NCI-H524 treated with DMSO at 0.1 percent for 48 hours (cell line): ENCODE measurements around the gene CACNA1D.

Source experiments
- DNase-seq: peaks from one replicate; lab custom pipeline; 2025; lab: John Stamatoyannopoulos, UW

The CACNA1D gene

GRCh38 chr3:53753518-53754183 lies 259.2 kb downstream of the CACNA1D start:
- no peak for DNase-seq

- no peak for DNase-seq
These were observed 259.9 kb downstream of the CACNA1D start for GRCh38 chr3:53754325-53754724.

- DNase-seq: no peak
These were observed 264.4 kb downstream of the CACNA1D start for GRCh38 chr3:53758846-53759245.

- DNase-seq: no peak
These were observed 268.9 kb downstream of the CACNA1D start for GRCh38 chr3:53763353-53763752.

DNA sequence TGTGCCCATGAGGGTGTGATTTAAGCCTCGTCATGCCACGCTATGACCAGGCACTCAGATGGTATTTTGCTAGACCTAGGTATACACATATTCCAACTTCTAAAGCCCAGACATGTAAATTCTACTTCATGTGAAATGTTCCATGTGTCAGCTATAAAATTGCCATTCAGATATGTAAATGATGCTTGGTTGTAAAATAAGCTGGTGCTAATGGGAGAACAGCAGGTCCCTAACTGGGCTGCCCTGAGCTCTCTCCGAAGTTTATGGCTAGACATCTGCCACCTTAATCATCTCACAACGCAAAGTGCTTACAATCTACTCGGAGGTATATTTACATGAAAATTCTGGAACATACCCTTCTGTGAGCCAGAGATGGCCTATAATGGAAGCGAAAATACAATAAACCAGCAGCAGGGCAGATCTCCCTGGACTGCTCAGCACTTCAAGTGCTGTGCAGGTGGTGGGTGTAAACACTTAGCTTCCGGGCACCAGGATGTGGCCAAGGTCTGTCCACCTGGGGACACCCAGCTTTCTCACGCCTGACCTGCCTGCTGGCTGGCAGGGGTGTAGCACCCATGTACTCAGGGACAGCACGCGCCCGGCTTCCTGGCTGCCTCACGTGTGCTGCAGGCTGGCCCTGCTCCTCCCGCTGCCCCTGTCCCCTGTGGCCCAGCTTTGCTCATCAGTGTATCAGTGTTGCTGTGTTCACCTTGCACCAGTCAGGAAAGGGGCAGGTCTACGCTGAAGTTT lies 269.8 kb downstream of the CACNA1D start:
- peak; percentile 69 for DNase-seq

GRCh38 chr3:53765753-53766152 lies 271.3 kb downstream of the CACNA1D start:
- DNase-seq: no peak

DNA sequence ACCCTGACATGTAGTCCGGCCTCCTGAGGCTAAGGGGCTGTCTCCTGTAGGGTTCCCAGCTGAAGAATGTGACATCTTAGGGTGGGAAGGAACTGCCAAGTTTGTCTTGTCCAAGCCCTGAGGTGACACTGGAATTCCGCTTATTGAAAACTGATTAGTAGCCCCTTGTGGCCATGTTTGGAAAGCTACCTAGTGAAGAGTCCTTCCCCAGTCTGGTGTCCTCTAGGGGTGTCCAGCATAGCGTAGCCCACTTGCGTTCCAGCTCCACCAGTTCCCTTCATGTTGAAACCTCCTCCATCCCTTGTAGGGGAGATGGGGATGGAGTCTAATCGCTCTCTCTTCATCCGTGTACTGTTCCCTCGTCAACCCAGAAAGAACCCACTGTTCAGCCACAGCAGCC lies 272.3 kb downstream of the CACNA1D start:
- DNase-seq: no peak

DNA sequence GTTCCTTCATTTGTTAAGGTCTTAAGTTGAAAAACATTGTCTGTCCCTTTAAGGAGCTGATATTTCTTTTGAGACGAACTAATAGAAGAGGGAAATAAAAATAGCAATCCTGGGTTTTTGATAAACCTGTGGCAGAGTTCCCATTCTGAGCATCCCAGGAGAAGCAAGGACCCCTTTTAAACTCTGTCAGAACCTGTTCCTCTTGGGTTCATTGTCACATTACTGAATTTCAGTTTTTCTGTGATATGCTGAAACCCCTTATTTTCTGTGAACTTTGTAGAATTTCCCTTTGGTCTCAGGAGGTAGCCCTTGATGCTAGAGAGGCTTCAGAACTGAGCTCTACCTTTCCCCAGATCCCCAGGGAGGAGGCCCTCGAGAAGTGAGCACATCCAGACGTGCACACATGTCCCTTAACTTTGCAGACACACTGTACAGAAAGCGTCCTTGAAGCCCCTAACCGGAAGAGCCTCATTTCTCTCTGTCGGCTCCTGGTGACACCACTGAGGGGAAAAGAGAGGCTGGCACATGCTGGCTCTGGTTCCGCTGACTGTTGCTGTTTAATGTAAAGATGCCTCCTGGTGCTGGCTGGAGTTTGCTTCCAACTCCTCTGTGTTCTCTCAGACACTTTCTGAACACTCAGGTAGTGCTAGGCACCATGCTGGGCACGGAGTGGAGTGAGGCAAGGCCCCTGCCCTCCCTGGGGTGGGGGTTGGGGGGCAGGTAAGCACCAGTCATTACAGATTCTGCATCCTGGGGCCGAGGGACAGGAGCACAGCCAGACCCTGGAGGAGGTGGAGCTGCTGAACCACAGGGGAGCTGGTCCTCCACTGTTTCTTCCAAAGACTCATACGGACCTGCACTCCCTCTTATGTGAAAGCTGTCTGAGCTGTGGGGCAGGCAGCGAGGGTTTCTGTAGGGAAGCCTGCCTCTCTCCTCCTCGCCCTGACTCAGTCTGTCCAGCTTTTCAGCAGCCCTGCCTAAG lies 274.4 kb downstream of the CACNA1D start:
- DNase-seq: no peak

- no peak for DNase-seq
These were observed 278.2 kb downstream of the CACNA1D start for GRCh38 chr3:53772562-53772961.

DNA sequence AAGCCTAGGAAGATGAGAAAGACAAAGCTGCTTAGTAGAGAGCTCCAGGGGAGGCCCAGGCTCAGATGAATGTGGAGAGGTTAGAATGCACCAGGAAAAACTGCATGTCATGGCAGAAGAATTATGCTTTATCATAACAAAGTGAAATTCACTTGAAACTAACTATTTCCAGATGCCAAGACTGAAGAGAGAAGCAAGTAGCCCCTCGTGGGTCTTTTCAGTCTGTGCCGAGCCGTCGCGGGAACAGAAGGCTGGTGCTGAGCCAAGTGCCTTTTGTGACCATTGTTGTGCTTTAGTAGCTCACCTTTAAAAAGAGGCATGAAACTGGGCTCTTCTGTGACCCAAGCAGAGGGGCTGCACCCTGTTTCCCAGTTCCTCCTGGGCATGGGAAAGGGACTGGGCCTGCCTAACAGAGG lies 278.6 kb downstream of the CACNA1D start:
- DNase-seq: no peak

- no peak for DNase-seq
These were observed 279.4 kb downstream of the CACNA1D start for GRCh38 chr3:53773611-53774368.

DNA sequence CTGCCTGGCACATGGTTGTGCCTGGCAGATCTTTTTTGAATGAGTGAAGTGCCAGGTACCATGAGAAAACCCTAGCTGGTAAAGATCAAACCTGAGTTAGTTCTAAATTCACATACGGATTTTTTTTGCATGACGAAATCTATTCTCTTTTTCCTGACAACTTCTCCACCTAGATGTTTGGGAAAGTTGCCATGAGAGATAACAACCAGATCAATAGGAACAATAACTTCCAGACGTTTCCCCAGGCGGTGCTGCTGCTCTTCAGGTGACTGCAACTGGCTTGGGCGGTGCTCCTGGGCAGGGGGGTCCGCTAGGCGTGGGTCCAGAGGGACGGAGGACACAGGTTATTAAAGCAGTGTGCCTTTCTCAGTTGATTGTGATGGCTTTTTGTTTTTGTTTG lies 280.0 kb downstream of the CACNA1D start:
- no peak for DNase-seq

- DNase-seq: no peak
These were observed 280.6 kb downstream of the CACNA1D start for GRCh38 chr3:53775018-53775417.

GRCh38 chr3:53775834-53776251 lies 281.4 kb downstream of the CACNA1D start:
- DNase-seq: no peak

GRCh38 chr3:53776494-53777101 lies 282.2 kb downstream of the CACNA1D start:
- no peak for DNase-seq

DNA sequence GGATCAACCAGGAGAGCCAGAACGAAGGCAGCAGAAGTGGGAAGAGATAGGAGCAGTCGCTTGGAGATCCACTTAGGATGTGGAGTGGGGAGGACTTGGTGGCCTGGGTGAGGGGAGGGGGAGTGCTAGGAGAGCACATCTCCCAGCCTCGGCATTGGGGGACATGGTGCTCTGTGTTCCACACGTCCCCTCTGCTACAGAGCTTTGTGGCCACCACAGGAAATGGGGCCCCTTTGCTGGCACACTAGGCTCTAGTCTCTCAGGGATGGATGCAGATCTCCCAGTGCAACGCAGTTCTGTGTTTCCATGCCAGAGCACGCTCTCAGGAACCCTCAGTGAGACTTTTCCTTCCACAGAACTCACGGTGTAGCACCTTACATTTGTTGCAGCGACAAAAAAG lies 283.1 kb downstream of the CACNA1D start:
- no peak for DNase-seq

GRCh38 chr3:53778153-53778552 lies 283.7 kb downstream of the CACNA1D start:
- no peak for DNase-seq

- DNase-seq: no peak
These were observed 285.8 kb downstream of the CACNA1D start for GRCh38 chr3:53780171-53780570.

- DNase-seq: no peak
These were observed 286.4 kb downstream of the CACNA1D start for GRCh38 chr3:53780806-53781205.

GRCh38 chr3:53787016-53787415 lies 292.6 kb downstream of the CACNA1D start:
- no peak for DNase-seq

GRCh38 chr3:53788038-53788437 lies 293.6 kb downstream of the CACNA1D start:
- DNase-seq: no peak
